Activated naive CD4-positive, alpha-beta T cell treated with anti-CD3 and anti-CD28 coated beads, Interleukin-2, amount 50 U/mL, for 24 hours (primary cell): ENCODE data around the gene MUC20.
"Not testable (repeated sequence)": the region's sequence is repeated elsewhere in the genome, so short reads cannot be mapped to it uniquely, and the experiment has no call there.

ENCODE experiments used
- H3K27ac Mint-ChIP-seq: one replicate; pipeline ENCODE4 v1.8.0; 2021; ENCODE audit warnings: mild to moderate bottlenecking, mixed read lengths
- H3K27me3 Mint-ChIP-seq: one replicate; pipeline ENCODE4 v1.8.0; 2021; ENCODE audit warnings: mixed read lengths
- H3K36me3 Mint-ChIP-seq: one replicate; pipeline ENCODE4 v1.8.0; 2021; ENCODE audit warnings: mixed read lengths
- H3K4me1 Mint-ChIP-seq: one replicate; pipeline ENCODE4 v1.8.0; 2021; ENCODE audit warnings: mixed read lengths
- H3K4me3 Mint-ChIP-seq: one replicate; pipeline ENCODE4 v1.8.0; 2021; ENCODE audit warnings: mild to moderate bottlenecking, mixed read lengths
- H3K9me3 Mint-ChIP-seq: one replicate; pipeline ENCODE4 v1.8.0; 2021; ENCODE audit warnings: mixed read lengths

Gene MUC20

GRCh38 chr3:195700319-195700718 lies 20.5 kb upstream of the MUC20 start:
- no peak overlapping the region for H3K4me3 Mint-ChIP-seq
- H3K4me1 Mint-ChIP-seq: no peaks in the 10 kb centered on the region
- H3K36me3 Mint-ChIP-seq: peaks cover 14% of the 10 kb centered on the region
- H3K27ac Mint-ChIP-seq: no peak overlapping the region
- H3K27me3 Mint-ChIP-seq: no peaks in the 10 kb centered on the region
- no peaks in the 10 kb centered on the region for H3K9me3 Mint-ChIP-seq

GRCh38 chr3:195701042-195701915 lies 19.5 kb upstream of the MUC20 start:
- H3K4me3 Mint-ChIP-seq: no peak overlapping the region
- H3K4me1 Mint-ChIP-seq: no peaks in the 10 kb centered on the region
- H3K9me3 Mint-ChIP-seq: no peaks in the 10 kb centered on the region
- H3K27me3 Mint-ChIP-seq: no peaks in the 10 kb centered on the region
- H3K27ac Mint-ChIP-seq: no peak overlapping the region
- H3K36me3 Mint-ChIP-seq: peaks cover 13% of the 10 kb centered on the region

DNA sequence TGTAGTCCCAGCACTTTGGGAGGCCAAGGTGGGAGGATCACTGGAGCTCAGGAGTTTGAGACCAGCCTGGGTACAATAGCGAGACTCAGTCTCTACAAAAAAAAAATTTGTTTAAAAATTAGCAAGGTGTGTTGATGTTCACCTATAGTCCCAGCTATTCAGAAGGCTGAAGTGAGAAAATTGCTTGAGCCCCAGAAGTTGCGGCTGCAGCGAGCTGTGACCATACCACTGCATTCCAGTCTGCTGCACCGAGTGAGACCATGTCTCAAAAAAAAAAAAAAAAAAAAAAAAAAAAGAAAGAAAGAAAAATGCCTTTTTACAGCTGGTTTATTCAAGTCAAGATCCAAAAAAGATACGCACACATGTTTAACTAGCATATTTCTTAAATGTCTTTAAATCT lies 17.0 kb upstream of the MUC20 start:
- Mint-ChIP-seq H3K9me3 (no peaks in the 10 kb centered on the region), H3K27me3 (no peaks in the 10 kb centered on the region), H3K27ac (no peak overlapping the region), H3K36me3 (peaks cover 2% of the 10 kb centered on the region), H3K4me3 (no peak overlapping the region), H3K4me1 (no peaks in the 10 kb centered on the region)

DNA sequence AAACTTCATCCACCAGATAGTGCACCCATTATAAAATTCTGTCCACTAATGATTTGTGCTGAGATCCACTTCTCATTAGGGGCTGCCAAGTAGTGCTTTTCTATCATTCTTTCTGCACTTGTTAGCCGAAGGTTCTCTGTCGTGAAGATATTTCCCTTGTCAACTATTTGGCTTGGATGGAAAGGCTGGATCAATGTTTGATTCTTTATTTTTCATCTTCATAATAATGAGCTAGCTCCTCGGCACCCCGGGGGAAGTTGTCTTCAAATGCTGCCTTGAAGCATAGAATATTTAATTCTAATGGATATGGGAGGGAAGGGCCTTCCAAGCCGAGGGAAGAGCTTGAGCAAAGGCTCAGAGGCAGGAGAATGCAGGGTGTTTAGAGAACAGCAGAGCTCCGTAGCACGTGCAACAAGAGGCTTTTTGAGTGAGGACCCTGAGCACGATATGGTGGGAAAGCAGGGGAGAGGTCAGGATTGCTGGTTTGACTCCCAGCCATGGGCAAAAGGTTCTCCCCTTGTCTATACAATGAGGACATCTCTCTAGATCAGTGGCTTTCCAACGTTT lies 16.3 kb upstream of the MUC20 start:
- H3K36me3 Mint-ChIP-seq: peaks cover 4% of the 10 kb centered on the region
- no peak overlapping the region for H3K27ac Mint-ChIP-seq
- no peak overlapping the region for H3K4me3 Mint-ChIP-seq
- H3K4me1 Mint-ChIP-seq: no peaks in the 10 kb centered on the region
- no peaks in the 10 kb centered on the region for H3K9me3 Mint-ChIP-seq
- H3K27me3 Mint-ChIP-seq: no peaks in the 10 kb centered on the region

DNA sequence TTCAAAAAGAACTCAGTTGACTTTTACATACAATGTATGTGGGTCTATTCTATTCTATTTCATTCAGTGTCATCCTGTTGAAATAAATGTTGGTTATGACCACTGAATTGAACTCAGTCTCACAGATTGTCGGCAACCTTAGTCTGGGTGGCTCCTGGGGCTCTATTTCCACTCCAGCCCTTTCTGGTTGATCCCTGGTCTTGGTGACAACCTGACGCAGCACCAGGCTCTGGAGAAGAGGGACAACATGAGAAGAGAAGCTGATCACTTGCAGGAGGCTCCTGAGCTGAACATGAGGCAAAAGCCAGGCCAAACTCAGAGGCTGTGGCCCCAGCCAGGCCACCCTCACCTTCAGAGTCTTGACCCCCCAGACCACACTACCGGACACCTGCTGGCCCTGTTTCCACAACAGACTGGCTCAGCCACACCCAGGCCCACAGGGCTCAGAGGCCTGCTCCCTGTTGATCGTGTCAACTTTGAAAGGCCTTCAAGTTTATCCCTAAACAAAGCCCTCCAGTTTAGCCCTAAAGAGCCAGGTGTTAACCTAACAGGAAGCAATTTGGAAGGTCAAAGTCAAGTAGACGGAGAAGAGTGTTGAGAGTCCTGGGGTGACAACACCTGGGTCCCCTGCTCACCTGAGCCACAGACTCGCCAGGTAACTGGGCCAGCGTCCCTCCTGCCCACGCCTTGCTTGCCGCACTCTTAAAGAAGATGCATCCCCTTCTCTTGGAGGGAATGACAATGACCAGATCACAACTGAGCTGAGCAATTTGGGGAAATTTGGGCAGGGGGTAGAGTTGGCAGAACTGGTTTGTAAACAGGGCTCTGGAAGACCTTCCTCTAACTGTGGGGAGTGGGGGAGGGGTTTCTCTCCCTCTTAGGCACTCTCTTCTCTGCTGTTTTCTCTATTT lies 15.4 kb upstream of the MUC20 start:
- Mint-ChIP-seq H3K27me3 (no peaks in the 10 kb centered on the region), H3K27ac (no peak overlapping the region), H3K4me1 (no peaks in the 10 kb centered on the region), H3K9me3 (no peaks in the 10 kb centered on the region), H3K4me3 (no peak overlapping the region), H3K36me3 (peaks cover 12% of the 10 kb centered on the region)

GRCh38 chr3:195708061-195708460 lies 12.7 kb upstream of the MUC20 start:
- peaks cover 18% of the 10 kb centered on the region for H3K36me3 Mint-ChIP-seq
- no peaks in the 10 kb centered on the region for H3K27me3 Mint-ChIP-seq
- no peaks in the 10 kb centered on the region for H3K4me1 Mint-ChIP-seq
- no peak overlapping the region for H3K27ac Mint-ChIP-seq
- H3K4me3 Mint-ChIP-seq: no peak overlapping the region
- H3K9me3 Mint-ChIP-seq: no peaks in the 10 kb centered on the region

DNA sequence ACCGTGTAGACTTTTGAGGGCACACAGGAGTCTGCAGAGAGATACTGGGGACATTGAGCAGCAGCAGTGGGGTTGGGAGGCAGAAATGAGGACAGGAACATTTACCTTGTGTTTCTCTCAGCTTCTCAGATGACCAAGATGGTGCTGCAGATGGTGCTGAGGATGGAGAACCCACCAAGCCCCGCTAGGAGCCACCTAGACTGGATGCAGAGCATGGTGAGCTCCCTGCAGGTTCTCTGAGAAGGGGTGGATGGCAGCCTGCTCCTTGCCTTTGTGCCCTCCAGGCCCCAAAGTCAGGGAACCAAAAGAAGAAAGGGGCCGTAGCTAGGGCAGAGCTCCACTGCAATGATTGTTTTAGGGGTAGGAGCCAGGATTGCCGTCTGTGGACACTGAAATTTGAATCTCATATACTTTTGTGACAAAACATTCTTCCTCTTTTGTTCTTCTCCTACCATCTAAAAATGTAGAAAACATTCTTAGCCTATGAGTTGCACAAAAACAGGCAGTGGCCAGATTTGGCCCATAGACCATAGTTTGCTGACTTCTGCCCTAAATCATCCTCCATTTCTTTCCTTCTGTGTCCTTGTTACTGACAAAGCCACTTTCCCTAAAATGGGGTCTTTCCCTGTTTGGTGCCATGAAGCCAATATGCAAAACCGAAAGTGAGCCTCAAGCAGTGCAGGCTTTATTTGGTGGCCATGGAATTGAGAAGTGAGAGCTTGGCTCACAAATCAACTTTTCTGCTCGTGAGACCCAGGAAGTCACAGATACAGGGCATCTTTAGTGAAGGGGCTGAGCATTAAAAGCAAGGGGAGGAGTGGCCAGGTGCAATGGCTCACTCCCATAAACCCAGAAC lies 11.9 kb upstream of the MUC20 start:
- no peaks in the 10 kb centered on the region for H3K4me1 Mint-ChIP-seq
- H3K27me3 Mint-ChIP-seq: no peaks in the 10 kb centered on the region
- no peak overlapping the region for H3K4me3 Mint-ChIP-seq
- H3K27ac Mint-ChIP-seq: no peak overlapping the region
- H3K9me3 Mint-ChIP-seq: no peaks in the 10 kb centered on the region
- peaks cover 18% of the 10 kb centered on the region for H3K36me3 Mint-ChIP-seq

DNA sequence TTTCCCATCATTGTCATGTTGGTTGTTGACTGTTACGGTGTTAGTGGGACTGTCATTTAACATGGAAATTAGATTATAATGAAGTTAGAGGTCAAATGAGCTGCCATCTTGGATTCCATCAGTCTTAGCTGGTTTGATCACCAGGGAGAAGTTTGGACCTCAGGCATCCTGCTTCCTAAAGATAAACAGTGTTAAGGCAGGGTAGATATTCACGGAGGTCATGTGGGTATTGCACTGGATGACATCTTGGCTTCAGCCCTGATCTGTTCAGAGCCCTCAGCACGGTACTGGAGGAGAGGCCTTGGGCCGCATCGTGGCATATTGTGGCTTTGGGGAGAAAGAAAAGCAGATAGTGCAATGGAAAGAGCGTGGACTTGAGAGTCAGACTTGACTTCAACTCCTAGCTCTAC lies 11.1 kb upstream of the MUC20 start:
- H3K27me3 Mint-ChIP-seq: no peaks in the 10 kb centered on the region
- no peaks in the 10 kb centered on the region for H3K4me1 Mint-ChIP-seq
- no peak overlapping the region for H3K4me3 Mint-ChIP-seq
- no peak overlapping the region for H3K27ac Mint-ChIP-seq
- no peaks in the 10 kb centered on the region for H3K9me3 Mint-ChIP-seq
- peaks cover 21% of the 10 kb centered on the region for H3K36me3 Mint-ChIP-seq

GRCh38 chr3:195710126-195710905 lies 10.5 kb upstream of the MUC20 start:
- H3K4me1 Mint-ChIP-seq, H3K9me3 Mint-ChIP-seq, H3K27ac Mint-ChIP-seq, H3K27me3 Mint-ChIP-seq, H3K4me3 Mint-ChIP-seq: not testable (repeated sequence)
- peaks cover 27% of the 10 kb centered on the region for H3K36me3 Mint-ChIP-seq

- not testable (repeated sequence) for H3K27ac Mint-ChIP-seq, H3K4me3 Mint-ChIP-seq, H3K27me3 Mint-ChIP-seq, H3K4me1 Mint-ChIP-seq, H3K9me3 Mint-ChIP-seq
- peaks cover 31% of the 10 kb centered on the region for H3K36me3 Mint-ChIP-seq
These were observed 9.5 kb upstream of the MUC20 start for GRCh38 chr3:195711091-195711812.

DNA sequence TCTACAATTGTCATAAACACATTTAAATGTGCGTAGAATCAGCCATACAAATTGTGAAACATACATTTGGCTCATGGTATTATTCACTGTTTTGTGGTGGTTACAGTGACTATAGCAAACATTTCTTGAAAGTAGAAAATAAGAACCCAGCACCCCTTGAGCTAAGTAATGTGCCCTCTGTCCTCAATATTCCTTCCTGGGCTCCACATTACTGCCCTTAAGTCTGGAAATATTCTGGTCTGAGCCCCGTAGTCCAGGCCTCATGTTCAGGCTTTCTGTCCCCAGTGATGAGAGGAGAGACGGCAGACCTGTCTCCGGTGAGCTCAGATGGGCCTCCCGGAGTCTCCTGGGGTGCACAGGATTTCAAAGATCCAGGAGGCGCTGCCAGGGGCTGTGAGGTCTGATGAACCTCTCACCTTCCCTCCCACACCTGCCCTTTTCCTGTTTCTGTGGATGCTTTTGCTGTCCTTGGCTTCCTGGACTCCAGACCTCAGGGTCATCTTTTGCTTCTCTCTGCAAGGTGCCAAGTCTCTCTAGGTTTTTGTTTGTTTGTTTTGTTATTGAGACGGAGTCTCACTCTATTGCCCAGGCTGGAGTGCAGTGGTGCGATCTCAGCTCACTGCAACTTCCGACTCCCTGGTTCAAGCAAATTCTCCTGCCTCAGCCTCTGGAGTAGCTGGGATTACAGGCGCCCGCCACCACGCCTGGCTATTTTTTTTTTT lies 8.8 kb upstream of the MUC20 start:
- Mint-ChIP-seq H3K9me3 (no peaks in the 10 kb centered on the region), H3K27me3 (no peaks in the 10 kb centered on the region), H3K27ac (no peak overlapping the region), H3K4me1 (peaks cover 5% of the 10 kb centered on the region), H3K4me3 (no peak overlapping the region), H3K36me3 (peaks cover 31% of the 10 kb centered on the region)

DNA sequence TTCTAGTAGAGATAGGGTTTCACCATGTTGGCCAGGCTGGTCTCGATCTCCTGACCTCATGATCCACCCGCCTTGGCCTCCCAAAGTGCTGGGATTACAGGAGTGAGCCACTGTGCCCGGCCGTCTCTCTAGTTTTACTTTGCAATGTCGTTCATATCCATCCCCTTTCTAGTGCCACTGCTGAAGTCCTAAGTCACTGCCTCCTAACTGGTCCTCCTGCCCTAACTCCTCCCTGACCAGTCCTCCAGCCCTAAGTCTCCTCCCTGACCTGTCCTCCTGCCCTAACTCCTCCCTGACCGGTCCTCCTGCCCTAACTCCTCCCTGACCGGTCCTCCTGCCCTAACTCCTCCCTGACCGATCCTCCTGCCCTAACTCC lies 8.3 kb upstream of the MUC20 start:
- H3K36me3 Mint-ChIP-seq: peaks cover 31% of the 10 kb centered on the region
- not testable (repeated sequence) for H3K9me3 Mint-ChIP-seq, H3K4me3 Mint-ChIP-seq, H3K27me3 Mint-ChIP-seq, H3K27ac Mint-ChIP-seq, H3K4me1 Mint-ChIP-seq

DNA sequence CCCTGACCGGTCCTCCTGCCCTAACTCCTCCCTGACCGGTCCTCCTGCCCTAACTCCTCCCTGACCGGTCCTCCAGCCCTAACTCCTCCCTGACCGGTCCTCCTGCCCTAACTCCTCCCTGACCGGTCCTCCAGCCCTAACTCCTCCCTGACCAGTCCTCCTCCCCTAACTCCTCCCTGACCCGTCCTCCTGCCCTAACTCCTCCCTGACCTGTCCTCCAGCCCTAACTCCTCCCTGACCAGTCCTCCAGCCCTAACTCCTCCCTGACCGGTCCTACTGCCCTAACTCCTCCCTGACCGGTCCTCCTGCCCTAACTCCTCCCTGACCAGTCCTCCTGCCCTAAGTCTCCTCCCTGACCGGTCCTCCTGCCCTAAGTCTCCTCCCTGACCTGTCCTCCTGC lies 7.6 kb upstream of the MUC20 start:
- not testable (repeated sequence) for H3K27me3 Mint-ChIP-seq, H3K9me3 Mint-ChIP-seq, H3K4me3 Mint-ChIP-seq, H3K4me1 Mint-ChIP-seq, H3K27ac Mint-ChIP-seq
- H3K36me3 Mint-ChIP-seq: peaks cover 31% of the 10 kb centered on the region
